ENCODE results near the gene PHLDB2. TPM values are rescaled to one million over a fixed set of nuclear protein-coding genes. Genes with fewer than 3 reads are reported as not detected.

PHLDB2 gene
- total and polyA plus RNA-seq, 2 of the 8 experiments (the other 6 are each of a cell fraction or from before 2014, with no cell fraction given) = 5.8 to 22.6 TPM

DNA sequence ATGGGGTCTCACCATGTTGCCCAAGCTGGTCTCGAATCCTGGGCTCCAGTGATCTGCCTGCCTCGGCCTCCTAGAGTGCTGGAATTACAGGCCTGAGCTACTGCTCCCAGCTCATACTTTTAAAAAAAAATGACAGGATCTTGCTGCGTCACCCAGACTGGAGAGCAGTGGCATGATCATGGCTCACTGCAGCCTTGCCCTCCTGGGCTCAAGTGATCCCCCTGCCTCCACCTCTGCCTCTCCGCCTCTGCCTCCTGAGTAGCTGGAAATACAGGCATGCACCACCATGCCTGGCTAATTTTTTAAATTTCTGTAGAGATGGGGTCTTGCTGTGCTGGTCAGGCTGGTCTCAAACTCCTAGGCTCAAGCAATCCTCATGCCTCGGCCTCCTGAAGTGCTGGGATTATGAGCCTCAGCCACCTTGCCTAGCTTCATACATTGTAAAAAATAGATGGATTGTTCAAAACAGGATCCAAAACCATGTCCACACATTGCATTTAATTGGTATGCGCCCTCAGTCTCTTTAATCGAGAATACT is 8.9 kb downstream of the PHLDB2 start:
- H2BK5ac ChIP-seq (ENCODE audit: low read depth, low read length) = no peak overlapping the region
- no peak for FAIRE-seq
- no peak overlapping the region for H3K9ac ChIP-seq (replicated peaks in 1 of 4; ENCODE audit: extremely low read depth in 1 of 4, low read depth in 3 of 4, low read length in 3 of 4)
- H3K4me1 ChIP-seq (replicated peaks in 1 of 4; ENCODE audit: control insufficient read depth in 3 of 4, insufficient read depth in 4 of 4, low read length in 3 of 4) = peaks cover 0 to 14% (median 2%) of the 10 kb centered on the region in 4 experiments; a peak in 4 of 7 replicates
- H2AFZ ChIP-seq (ENCODE audit: low read length) = no peak overlapping the region
- H3K18ac ChIP-seq (ENCODE audit: extremely low read depth, low read length) = no peak overlapping the region
- CTCF ChIA-PET (ENCODE audit: partially characterized antibody) = interaction anchor here (0.7 to 1.5 kb wide), 5 partner anchors 8 to 152 kb away, joined by 3 to 5 read pairs (median 3); no protein-coding TSS in a partner anchor
- no peaks in the 10 kb centered on the region for H3K27me3 ChIP-seq (replicated peaks in 1 of 4; ENCODE audit: control insufficient read depth in 3 of 4, extremely low read depth in 1 of 4, insufficient read depth in 3 of 4, low read length in 3 of 4)
- no peak overlapping the region for H2BK15ac ChIP-seq (ENCODE audit: low read length)
- POLR2A ChIA-PET (ENCODE audit: partially characterized antibody) = interaction anchor here (0.5 to 1.0 kb wide), 2 partner anchors 8 to 144 kb away, joined by 3 to 5 read pairs; no protein-coding TSS in a partner anchor
- no peaks in the 10 kb centered on the region for H3K79me1 ChIP-seq (ENCODE audit: low read depth, low read length)
- H3K9me3 ChIP-seq (ENCODE audit: insufficient read depth in 2 of 2, low read depth in 1 of 2, low read length in 1 of 2) = no peaks in the 10 kb centered on the region
- H3K4ac ChIP-seq (replicated peaks; ENCODE audit: insufficient read length, low read depth, low read length) = no peak overlapping the region
- no peak overlapping the region for H3K14ac ChIP-seq (ENCODE audit: insufficient read length)
- DNase-seq (ENCODE audit: low read depth in 1 of 2, low spot score in 2 of 2) = no peak
- H4K8ac ChIP-seq (ENCODE audit: extremely low read depth, insufficient read depth, low read length) = no peak overlapping the region
- no peak overlapping the region for H3K23ac ChIP-seq (ENCODE audit: insufficient read length)
- H3K4me2 ChIP-seq (ENCODE audit: insufficient read depth in 1 of 2, low read depth in 2 of 2, low read length in 2 of 2) = no peak overlapping the region
- no peak overlapping the region for H4K5ac ChIP-seq (ENCODE audit: insufficient read length, low read depth, low read length)
- H2AK5ac ChIP-seq (ENCODE audit: low read depth, low read length) = no peak overlapping the region
- no peak overlapping the region for H3K4me3 ChIP-seq (ENCODE audit: extremely low read depth in 1 of 4, insufficient read depth in 2 of 4, low read depth in 3 of 4, low read length in 4 of 4)
- peaks cover 1% of the 10 kb centered on the region in 2 experiments for H4K20me1 ChIP-seq (replicated peaks in 1 of 2; ENCODE audit: control insufficient read depth in 1 of 2, insufficient read depth in 2 of 2, low read length in 2 of 2)
- TF ChIP-seq TEAD4 (IDR thresholded peaks at IDR 0.05; ENCODE audit: low read depth, low read length) (no peak), RXRA (IDR thresholded peaks at IDR 0.05; ENCODE audit: insufficient read depth, low read depth, low read length) (no peak), MAFK (IDR thresholded peaks at IDR 0.05; ENCODE audit: low read depth, low read length) (no peak), KDM4A (IDR thresholded peaks at IDR 0.05; ENCODE audit: low read depth, low read length, severe bottlenecking) (no peak), CHD2 (IDR thresholded peaks at IDR 0.05; ENCODE audit: low read length) (no peak), PHF8 (conservative IDR thresholded peaks at IDR 0.05; ENCODE audit: low read depth, low read length) (no peak)
- no peak overlapping the region for H2BK120ac ChIP-seq (replicated peaks; ENCODE audit: low read depth, low read length)
- H3K79me2 ChIP-seq (ENCODE audit: control insufficient read depth in 1 of 2, insufficient read depth in 2 of 2, low read length in 2 of 2) = peaks cover 0 to 17% of the 10 kb centered on the region in 2 experiments; a peak in 2 of 4 replicates
- no peak overlapping the region for H2BK12ac ChIP-seq (ENCODE audit: low read depth, low read length)
- no peak overlapping the region for H3K27ac ChIP-seq (ENCODE audit: low read depth, low read length)
- no peaks in the 10 kb centered on the region; the same call in 1 of the 2 replicates for H3K23me2 ChIP-seq (ENCODE audit: low read depth, low read length)
- no peak overlapping the region for H4K91ac ChIP-seq (replicated peaks; ENCODE audit: insufficient read length, low read length)
- WGBS, 2 experiments (ENCODE audit: extremely low coverage in 1 of 2, insufficient coverage in 1 of 2, insufficient read length in 1 of 2, insufficient replicate concordance in 2 of 2, low coverage in 1 of 2, low lambda C conversion rate in 2 of 2, missing lambda C conversion rate in 1 of 2) = 84% methylated on average over 7 of the region's 7 CpGs; no CpG with 5 or more reads in 1 of the 2 experiments
- H2BK20ac ChIP-seq (ENCODE audit: low read length) = no peak overlapping the region
- H3K36me3 ChIP-seq (ENCODE audit: control insufficient read depth in 2 of 4, insufficient read depth in 4 of 4, low read length in 3 of 4) = no peaks in the 10 kb centered on the region
- H3K56ac ChIP-seq (replicated peaks; ENCODE audit: insufficient read length, low read depth, low read length) = no peak overlapping the region

All from H1 (cell line).